Measurements from ENCODE around the gene TNFRSF14. TPM values are rescaled to one million over a fixed set of nuclear protein-coding genes. Genes with fewer than 3 reads are reported as not detected.
A peak's percentile ranks its signal among the peaks of the same experiment; 100 is the strongest.
"Not testable (repeated sequence)": the region's sequence is repeated elsewhere in the genome, so short reads cannot be mapped to it uniquely, and the experiment has no call there.

TNFRSF14 gene
- total RNA-seq, 1 donor = 12.0 TPM

DNA sequence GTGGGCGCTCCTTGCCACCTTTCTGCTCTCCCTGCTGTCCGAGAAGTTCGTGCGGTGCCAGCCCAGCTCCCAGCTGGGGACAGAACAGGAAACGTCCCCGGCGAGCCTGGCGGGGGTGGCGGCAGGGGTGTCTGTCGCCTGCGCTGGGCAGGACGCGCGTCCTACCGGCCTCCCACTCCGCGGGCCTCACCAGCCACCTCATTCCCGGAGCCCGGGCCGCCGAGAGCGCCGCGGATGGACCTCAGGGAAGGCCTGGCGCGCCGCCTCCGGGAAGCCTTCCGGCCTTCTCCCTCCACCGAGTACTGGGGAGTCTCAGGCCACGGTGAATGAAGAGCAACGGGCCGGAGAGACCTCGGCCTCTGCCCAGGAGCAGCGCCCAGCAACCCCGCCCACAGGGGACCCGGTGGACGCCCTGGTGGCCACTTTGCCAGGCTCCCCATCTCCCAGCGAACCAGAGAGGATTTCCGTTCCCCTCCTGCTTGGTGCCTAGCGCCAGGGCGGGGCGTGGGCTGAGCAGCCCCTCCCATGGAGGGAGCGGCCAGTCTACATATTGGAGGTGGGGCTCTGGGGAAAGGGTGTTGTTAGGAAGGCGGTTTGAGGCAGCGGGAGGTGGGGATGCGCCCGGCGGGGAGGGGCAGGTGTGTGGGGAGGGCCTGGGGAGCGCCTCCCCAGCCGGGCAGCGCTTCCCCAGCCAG lies 9.5 kb upstream of the TNFRSF14 start:
- TF ChIP-seq, protein P1, sequence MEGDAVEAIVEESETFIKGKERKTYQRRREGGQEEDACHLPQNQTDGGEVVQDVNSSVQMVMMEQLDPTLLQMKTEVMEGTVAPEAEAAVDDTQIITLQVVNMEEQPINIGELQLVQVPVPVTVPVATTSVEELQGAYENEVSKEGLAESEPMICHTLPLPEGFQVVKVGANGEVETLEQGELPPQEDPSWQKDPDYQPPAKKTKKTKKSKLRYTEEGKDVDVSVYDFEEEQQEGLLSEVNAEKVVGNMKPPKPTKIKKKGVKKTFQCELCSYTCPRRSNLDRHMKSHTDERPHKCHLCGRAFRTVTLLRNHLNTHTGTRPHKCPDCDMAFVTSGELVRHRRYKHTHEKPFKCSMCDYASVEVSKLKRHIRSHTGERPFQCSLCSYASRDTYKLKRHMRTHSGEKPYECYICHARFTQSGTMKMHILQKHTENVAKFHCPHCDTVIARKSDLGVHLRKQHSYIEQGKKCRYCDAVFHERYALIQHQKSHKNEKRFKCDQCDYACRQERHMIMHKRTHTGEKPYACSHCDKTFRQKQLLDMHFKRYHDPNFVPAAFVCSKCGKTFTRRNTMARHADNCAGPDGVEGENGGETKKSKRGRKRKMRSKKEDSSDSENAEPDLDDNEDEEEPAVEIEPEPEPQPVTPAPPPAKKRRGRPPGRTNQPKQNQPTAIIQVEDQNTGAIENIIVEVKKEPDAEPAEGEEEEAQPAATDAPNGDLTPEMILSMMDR (IDR thresholded peaks at IDR 0.05; ENCODE audit: insufficient read depth, low read length) = no peak
- peak overlapping the region; percentile 52 for H3K4me3 ChIP-seq (ENCODE audit: low read depth, low read length)
- peak; percentile 56 for DNase-seq (ENCODE audit: low read depth)

DNA sequence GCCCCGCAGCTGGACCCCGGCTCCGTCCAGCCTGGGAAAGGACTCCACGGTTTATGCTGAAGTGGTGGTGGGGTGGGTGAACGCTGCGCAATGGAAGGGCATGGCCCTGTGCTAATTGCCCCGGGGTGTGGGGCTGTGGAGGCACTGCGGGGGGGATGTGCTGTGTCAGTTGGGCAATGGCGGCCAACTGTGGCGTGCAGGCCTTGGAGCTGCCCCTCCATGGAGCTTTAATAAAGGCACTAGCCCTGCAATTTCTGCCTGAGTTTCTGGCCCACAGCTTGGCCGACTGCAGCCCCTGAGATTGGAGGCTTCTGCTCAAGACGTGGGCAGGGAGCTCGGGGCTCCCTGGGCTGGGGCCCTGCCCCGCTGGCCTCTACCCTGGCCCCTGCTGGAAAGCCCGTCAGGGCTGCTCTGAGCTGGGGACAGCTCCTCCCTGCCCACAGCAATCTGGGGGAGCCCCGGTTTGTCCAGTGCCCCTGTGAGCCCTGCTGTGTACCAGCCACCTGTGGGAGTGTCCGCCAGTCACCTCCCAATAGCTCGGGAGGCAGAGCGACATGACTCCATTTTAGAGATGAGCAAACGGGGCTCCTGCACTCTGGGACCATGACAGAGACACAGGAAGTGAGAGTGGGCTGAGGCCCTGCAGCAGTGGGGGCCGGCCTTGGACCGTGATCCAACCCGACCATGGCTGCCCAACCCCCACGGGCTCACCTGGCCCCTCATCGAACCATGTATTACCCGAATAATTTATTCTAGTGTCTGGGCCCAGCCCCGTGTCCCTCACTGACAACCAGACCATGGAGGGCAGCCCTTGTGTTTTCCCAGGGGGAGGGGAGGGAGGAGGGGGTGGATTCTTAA lies 8.7 kb upstream of the TNFRSF14 start:
- H3K4me3 ChIP-seq (ENCODE audit: low read depth, low read length) = no peak overlapping the region
- TF ChIP-seq, protein P1 (IDR thresholded peaks at IDR 0.05; ENCODE audit: insufficient read depth, low read length) = no peak
- DNase-seq (ENCODE audit: low read depth) = no peak

DNA sequence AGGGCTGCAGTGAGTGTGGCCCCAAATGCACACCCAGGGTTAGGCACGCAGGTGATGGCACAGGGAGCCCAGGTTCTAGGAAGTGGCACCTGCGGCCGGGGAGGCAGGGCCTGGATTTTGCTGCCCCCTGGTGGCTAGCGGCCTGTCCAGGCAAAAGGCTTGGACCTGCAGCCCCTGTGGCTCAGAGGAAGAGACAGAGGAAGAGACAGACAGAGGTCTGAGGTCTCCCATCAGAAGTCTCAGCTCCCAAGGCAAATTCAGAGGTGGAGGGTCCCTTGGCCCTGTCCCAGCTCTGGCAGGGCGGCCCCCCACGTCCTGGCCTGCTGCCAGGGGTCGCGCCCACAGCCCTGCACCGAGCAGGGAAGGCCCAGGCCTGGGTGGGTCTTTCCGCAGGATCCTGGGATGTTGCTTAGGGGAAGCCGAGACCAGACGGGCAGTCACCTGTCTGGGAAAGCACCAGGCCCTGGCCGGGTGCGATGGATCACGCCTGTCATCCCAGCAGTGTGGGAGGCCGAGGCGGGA lies 8.0 kb upstream of the TNFRSF14 start:
- TF ChIP-seq, protein P1 (IDR thresholded peaks at IDR 0.05; ENCODE audit: insufficient read depth, low read length) = peak; percentile 96
- no peak overlapping the region for H3K4me3 ChIP-seq (ENCODE audit: low read depth, low read length)
- peak; percentile 64 for DNase-seq (ENCODE audit: low read depth)

DNA sequence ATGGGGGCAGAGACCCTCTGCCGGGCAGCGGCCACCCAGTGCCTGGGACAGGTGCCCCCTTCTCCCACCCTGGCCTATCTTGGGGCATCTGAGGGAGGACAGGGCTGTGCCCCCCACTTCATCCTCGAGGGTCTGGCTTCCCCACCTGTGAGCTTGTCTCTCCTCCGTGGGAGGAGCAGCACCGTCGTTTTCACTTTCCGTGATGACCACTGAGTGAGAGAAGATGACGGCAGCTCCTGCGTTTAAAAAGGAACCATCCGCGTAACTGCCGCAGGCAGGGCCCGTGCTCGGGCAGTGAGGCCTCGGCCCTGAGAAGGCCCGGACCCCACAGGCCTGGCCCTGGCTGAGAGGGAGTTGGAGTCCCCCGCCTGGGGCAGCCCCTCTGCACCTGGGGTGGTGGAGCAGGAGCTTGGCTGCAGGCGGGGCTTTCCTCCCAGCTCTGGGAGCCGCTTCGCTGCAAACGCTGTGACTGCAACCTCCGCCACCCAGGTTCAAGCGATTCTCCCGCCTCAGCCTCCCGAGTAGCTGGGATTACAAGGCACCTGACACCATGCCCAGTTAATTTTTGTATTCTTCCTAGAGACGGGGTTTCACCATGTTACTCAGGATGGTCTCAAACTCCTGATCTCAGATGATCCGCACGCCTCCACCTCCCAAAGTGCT lies 6.7 kb upstream of the TNFRSF14 start:
- H3K4me3 ChIP-seq (ENCODE audit: low read depth, low read length); DNase-seq (ENCODE audit: low read depth): not testable (repeated sequence)

DNA sequence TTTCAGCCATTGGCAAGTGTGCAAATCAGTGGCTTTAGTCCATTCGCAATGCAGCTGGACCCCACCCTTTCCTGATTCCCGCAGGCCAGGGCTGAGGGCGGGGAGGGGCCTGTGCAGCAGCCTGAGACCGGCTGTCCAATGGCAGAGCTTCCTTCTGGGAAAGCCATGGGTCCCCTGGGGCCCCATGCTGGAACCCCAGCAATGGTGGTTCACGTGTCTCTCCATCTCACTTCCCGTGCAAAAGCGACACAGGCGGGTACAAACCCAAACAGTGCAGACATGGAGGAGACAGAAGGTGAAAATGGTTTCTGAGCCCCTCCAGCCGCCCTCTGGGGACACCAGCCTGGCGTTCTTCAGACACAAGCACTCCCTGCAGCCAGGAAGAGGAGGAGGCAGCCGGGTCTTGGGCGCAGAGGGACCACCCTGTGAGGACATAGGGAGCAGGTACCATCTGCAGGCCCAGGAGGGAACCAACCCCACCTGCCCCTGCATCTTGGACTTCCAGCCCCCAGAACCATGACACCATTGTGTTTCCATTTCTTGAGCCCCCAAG lies 5.8 kb upstream of the TNFRSF14 start:
- not testable (repeated sequence) for DNase-seq (ENCODE audit: low read depth)

DNA sequence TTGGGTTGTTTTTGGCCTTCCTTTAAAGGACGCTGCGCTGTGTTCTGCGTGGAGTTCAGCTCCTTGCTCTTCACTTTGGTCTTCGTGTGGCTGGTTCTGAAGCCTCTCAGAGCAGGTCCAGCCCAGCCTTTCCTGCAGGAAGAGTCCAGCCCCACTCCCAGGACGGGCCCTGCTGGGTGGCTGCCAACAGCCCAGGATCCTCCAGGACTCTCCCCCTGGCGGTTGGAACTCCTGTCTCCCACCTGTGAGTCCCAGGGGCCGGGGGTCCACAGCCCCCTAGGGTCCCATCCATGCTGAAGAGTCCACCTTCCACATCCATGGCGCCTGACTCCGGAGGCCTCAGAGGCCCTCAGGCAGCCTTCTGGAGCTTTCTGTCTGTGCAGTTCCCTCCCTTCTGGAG lies 4.6 kb upstream of the TNFRSF14 start:
- H3K4me3 ChIP-seq (ENCODE audit: low read depth, low read length); DNase-seq (ENCODE audit: low read depth): not testable (repeated sequence)

More for the DNA sequence above, 5.8 kb upstream of the TNFRSF14 start:
- not testable (repeated sequence) for H3K4me3 ChIP-seq (ENCODE audit: low read depth, low read length)

DNA sequence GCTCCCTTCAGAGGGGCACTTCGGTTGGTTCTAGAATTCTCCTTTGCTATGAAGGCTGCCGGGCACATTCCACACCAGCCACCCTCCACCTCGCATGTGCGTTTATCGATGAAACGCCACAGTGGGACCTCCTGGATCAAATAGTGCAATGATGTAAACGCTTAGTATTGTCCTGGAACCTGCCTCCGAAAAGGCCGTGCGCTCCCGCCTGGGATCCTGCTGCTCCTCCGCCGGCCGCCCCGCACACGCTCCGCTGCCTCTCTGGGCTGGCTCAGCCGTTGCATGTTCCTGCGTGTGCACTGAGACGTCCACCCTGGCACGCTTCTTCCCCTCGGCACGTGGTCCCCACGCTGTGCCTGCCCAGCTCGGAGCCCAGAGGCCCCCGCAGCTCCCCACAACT lies 4.0 kb upstream of the TNFRSF14 start:
- DNase-seq (ENCODE audit: low read depth) = no peak
- TF ChIP-seq, protein P1 (IDR thresholded peaks at IDR 0.05; ENCODE audit: insufficient read depth, low read length) = no peak
- no peak overlapping the region for H3K4me3 ChIP-seq (ENCODE audit: low read depth, low read length)

DNA sequence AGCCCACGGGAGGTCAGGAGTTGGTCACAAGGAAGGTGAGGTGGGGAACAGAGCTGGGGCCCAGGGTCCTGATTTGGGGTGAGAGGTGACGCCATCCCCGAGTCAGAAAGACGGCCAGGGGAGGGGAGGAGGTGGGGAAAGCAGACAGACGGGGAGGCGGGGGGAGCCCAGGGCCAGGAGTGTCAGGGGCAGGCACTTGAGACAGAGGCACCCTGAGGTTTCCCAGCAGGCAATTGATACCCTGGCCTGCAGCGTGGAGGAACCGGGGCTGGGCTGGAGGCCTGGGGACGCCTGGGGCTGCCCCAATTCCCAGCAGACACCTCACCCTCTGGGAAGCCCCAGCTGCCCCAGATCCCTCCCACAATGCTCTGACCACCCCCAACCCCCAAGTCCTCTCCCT lies 3.1 kb upstream of the TNFRSF14 start:
- H3K4me3 ChIP-seq (ENCODE audit: low read depth, low read length); DNase-seq (ENCODE audit: low read depth): not testable (repeated sequence)

Data from fibroblast of the aortic adventitia (primary cell).